Measurements from ENCODE around the gene RRAGD. TPM values are rescaled to one million over a fixed set of nuclear protein-coding genes. Genes with fewer than 3 reads are reported as not detected.

The RRAGD gene, protein sequence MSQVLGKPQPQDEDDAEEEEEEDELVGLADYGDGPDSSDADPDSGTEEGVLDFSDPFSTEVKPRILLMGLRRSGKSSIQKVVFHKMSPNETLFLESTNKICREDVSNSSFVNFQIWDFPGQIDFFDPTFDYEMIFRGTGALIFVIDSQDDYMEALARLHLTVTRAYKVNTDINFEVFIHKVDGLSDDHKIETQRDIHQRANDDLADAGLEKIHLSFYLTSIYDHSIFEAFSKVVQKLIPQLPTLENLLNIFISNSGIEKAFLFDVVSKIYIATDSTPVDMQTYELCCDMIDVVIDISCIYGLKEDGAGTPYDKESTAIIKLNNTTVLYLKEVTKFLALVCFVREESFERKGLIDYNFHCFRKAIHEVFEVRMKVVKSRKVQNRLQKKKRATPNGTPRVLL
- total RNA-seq, result 0.59 and 2.2 TPM in 2 replicates

DNA sequence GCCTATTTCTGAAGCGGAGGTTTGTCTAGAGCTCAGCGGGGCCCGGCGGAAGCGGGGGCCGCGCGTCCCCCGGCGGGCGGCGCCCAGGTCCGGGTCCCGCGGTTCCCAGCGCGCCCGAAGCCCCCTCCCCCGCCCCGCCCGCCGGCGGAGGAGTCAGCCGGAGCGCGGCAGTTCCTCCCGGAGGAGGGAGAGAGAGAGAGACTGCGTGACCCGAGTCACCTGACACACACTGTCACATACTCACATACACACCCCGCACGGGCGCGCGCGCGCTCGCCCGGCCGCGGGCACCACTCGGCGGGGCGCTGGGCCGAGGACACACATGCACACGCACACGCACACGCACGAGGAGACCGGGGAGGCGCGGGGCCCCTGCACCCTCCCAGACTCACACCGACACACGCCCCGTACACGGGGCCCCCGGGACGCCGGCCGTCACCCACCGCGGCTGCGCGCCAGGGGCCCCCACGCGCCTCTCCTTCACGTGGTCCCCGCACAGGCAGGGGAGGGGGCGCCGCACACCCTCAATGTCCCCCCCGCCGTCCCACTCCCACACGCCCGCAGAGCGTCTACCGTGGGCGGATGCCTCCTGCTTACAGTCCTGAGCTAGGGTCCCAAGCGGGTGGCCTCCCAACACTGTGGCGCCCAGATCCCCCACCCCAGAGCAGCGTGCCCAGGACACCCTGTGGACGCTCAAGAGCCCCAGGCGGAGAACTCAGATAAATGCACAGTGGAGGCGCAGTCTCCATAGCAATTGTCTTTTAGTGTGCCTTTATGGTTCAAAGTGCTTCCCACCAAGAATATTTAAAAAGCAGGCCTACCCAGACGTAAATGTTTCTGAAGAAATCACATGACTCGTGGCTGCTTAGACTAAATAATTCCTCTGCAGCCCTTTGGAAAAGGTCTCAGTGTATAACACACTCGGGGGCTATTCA is at the start of gene RRAGD:
Gene RRAGD, minus strand, starts transcription at position 203 of the 935 bp plus-strand sequence. CDS start 280 bp downstream, outside the sequence.

DNA sequence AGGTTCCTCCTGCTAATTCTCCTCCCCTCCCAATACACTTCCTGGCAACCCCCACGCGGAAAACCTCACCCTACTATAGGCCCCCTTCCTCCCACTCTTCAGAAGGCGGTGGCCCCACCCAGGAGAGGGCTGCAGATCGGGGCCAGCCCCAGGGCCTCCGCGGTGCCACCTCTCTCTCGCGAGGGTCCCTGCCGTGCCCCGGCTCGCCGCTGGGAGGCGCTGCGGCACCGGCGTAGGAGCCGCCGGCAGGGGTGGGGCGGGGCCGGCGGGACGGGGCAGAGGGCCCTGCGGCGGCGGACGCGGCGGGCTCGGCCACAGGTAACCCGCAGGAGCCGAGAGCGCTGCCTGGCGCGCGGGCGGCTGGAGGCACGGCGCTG is 20.8 kb upstream of the RRAGD start, which contains the start of gene ANKRD6:
Gene ANKRD6, plus strand, starts transcription at position 278 of the 377 bp plus-strand sequence. CDS start 133,825 bp downstream, outside the sequence.

DNA sequence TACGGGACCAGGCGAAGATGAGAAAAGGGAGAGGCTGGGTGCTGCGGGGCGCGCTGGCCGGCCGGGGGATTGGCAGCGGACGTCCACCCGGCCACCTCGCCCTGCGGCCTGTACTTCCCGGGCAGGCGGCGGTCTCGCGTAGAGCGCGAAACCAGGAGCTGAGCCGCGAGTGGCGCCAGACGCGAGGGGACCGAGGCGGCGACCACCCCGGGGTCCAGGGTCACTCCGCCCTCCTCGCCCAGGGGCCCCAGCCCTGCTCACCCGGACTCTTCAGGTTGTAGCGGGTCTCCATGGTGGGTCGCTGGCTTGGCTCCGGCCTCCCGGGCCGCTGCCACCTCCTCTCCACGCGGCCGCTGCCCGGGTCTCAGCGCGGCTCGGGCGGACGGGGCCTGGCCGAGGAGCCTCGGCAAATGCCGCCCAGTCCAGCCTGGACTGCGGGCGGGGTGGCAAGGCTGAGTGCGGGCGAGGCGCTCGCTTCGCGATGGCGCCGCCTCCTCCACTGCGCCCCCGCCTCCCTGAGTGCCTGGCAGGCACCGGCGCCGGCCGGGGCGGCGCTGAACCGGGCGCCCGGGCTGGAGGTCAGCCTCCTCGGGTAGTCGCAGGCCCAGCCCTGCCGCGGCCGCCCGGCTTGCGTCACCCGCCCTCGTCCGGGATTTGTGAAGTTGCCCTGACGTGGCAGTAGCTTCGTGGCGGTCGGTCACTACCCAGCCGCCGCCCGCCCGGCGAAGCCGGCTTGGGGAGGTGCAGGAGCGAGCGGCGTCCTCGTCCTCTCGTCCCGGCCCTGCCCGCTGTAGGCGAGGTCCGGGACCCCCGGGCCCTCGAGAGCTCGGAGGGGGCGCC is 59.6 kb downstream of the RRAGD start, which contains the start of gene UBE2J1:
Gene UBE2J1, minus strand, starts transcription at position 445 of the 840 bp plus-strand sequence. Its CDS starts 153 bp downstream, at position 292.

GRCh38 chr6:89315249-89315885 is 96.7 kb downstream of the RRAGD start, which contains the start of gene GABRR2:
Gene GABRR2 (minus strand): TSS chr6:89315299. CDS start chr6:89315165, 134 bp downstream.

Other genes with a start within 250 kb of the RRAGD start
- gene GABRR1, start 194.9 kb downstream of the RRAGD start, total RNA-seq, result not detected in 2 replicates
- gene GABRR2, start 97.0 kb downstream of the RRAGD start, total RNA-seq, result 0.37 TPM in 1 of 2 replicates, not detected in the other
- 30.1 and 38.7 TPM in 2 replicates for gene UBE2J1, start 59.6 kb downstream of the RRAGD start, total RNA-seq
- gene ANKRD6, start 20.9 kb upstream of the RRAGD start, total RNA-seq, result 1.6 and 2.2 TPM in 2 replicates
- gene LYRM2, start 226.5 kb upstream of the RRAGD start, total RNA-seq, result 18.0 and 23.7 TPM in 2 replicates